GM19240 (cell line): ENCODE data around the gene MBP.
"Not testable (repeated sequence)": the region's sequence is repeated elsewhere in the genome, so short reads cannot be mapped to it uniquely, and the experiment has no call there.

Experiments
- DNase-seq: peaks from one replicate; pipeline ENCODE4 v3.0.0; 2011; ENCODE audit warnings: low spot score; ENCODE audit not compliant: insufficient read length

MBP gene

DNA sequence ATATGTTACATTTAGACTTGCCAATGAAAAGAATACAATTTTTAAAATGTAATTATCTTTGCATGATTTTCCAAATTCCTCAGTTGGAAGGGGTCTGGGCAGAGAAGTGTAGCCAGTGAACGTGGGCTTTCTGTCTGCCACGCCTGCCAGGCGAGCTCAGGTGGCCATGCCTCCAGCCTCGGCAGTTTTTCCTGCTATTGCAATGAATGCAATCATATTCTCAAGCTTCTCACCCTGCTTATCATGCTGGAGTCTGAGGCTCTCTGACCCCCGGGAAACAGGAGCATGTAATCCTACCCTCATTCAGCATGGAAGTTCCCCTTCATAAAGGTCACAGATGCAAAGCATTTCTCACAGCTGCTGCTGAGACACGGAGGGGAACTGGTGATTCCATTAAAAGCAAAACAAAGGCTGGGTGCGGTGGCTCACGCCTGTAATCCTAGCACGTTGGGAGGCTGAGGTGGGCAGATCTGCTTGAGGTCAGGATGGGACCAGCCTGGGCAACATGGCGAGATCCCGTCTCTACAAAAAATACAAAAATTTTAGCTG lies 154.8 kb downstream of the MBP start:
- DNase-seq: no peak

DNA sequence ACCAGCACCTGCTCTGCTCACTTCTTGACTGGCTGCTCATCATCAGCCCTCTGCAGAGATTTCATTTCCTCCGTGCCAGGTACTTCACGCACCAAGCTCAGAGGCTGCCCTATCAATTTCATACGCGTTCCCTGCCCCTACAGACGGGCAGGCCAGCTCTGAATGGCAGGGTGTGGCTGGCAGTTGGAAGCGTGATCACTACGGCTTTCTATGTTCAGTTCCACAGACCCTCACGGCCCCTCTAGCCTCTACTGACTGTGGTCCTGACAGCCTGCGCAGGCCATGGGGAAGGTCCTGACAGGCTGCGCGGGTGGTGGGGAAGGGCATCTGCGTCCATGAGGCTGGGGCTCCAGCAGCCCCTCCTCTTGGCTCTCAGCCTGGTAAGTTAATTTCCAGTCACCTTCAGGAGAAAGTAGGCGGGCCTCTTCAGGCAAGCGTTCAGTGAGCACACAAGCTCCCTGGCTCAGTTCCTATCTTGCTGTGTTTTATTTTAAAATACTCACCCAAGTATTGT lies 155.4 kb downstream of the MBP start:
- DNase-seq: no peak

- DNase-seq: no peak
These were observed 156.9 kb downstream of the MBP start for GRCh38 chr18:76975577-76976110.

DNA sequence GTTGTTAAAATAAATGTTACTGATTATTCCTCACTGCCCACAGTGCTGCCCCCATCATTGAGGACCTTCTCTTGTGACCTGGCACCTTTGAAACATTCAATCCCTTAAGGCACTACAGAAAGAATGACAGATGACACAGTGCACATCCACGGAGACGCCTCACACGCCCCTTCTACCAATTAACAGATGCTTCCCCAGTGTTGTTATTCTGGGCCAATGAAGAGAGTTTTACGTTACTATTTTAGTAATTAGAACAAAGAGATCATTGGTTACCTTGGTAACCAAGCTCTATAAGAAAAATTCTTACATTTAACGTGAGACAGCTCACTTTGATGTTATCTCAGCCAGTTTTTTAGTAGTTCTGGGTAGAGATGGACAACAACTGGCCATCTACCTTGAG lies 158.2 kb downstream of the MBP start:
- no peak for DNase-seq

DNA sequence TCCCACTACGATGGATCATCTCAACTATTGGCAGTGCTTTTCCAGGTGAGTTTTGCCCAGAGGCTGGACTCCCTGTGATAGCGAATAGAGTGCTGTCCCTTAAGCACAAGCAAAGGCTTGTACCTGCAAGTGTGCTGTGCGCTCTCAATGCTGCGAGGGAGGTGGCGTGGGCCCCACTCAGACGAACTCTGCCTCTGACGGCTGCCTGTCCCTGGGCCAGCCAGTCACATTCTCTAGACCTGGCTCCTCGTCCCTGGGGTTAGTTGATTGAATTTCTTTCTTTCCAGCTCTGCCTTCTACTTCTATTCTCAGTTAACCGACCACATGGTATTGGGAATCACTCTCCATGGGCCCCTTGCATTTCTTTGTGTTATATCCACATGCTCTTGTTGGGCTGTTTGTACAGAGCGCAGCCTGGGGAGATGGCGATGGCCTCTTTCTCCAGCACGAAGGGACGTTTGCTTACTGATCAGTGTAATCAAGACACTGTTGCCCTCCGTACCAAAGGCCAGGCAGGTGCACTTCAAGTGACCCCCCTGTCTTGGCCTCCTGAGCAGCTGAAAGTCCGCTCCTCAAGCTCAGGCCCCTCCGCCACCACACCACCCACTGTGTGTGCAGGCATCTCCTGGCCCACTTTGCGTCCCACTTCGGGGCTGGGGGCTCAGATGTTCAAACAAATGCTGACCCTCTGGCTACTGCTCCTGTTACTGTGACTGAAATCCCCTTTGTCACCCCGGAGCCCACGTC lies 158.9 kb downstream of the MBP start:
- DNase-seq: no peak

DNA sequence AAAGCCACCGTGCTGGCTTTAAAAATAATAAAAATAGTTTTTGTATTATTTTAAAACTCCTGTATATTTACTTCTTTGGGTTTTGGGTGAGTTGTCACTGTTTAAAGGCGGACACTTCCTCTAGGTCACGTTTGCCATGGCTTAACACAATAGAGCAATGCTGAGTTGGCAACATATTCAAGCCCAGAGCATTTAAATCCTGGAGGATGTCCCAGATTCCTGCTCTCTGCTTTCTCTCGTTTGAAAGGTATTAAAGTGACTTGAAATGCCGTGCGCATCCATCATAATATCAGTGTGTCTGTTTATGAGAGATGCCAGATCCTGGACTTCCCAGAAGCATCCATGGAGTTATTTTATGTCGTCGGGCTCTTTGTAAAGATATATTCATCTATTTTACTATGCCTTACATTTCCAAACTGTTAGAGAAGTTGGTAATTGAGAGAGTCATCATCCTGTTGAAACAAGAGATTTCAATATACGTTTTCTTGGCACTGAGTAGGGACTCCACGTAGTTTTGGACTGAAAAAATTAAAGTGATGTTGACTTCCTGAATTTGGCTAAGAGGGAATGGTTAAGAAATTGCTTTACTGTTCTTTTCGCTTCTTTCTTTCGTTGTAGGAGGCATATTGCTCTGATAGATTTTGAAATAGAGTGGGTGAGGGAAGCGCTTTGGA lies 159.6 kb downstream of the MBP start:
- no peak for DNase-seq

DNA sequence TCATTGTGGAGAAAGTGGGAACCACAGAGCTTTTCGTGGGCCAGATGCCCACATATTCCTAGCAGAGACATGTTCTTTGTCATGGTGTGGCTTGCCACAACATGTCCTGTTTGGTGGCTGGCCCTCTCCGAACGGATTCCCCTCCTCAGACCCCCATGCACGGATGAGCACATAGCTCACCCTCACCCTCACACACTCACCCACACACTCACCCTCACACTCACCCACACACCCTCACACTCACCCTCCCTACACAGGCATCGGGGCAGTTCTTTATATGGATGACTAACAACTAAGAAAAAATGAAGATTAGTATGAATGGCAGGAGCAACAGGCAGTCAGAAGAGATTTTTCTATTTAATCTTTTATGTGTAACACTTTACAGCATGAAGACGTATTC lies 160.3 kb downstream of the MBP start:
- DNase-seq: no peak

DNA sequence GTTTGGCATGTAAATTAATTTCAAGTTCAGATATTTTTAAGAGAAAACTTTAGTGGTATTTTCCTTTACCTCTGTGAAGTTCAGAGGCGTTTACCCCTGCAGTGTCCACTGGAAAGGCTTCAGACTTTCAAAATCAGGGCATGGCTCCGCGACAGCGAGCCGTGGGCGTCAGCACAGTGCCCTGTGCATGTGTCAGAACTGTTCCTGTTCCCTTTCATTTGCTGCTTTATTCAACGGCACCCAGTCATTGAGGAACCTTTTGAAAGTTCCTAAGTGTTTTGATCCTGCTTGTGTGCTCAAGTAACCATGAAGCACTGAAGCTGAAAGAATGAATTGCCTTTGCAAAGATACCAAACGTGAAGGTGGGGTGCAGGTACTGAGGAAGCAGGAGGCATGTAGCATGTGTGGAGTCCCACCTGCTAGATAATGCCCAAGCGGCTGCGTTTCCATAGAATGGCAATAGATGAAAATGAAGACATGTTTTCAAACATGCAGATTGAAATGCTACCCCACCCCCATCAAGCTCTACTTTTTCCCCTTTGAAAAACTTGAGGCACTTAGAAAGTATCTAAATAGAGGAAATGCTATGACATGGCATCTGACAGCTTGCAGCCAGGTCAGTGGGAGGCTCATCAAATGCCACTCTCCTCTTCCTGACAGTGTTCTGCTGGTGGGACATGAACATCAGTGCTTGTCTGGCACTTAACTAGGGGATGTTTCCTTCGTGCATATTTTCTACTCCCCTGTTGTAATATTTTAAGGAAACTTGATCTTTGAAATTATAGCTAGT lies 161.6 kb downstream of the MBP start:
- DNase-seq: no peak

- no peak for DNase-seq
These were observed 164.7 kb downstream of the MBP start for GRCh38 chr18:76967721-76968472.

DNA sequence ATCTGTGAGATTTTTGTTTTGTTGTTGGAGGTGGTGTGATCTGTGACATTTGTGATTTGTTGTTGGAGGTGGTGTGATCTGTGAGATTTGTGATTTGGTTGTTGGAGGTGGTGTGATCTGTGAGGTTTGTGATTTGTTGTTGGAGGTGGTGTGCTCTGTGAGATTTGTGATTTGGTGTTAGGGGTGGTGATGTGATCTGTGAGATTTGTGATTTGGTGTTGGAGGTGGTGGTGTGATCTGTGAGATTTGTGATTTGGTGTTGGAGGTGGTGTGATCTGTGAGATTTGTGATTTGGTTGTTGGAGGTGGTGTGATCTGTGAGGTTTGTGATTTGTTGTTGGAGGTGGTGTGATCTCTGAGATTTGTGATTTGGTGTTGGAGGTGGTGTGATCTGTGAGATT lies 165.3 kb downstream of the MBP start:
- DNase-seq: not testable (repeated sequence)

DNA sequence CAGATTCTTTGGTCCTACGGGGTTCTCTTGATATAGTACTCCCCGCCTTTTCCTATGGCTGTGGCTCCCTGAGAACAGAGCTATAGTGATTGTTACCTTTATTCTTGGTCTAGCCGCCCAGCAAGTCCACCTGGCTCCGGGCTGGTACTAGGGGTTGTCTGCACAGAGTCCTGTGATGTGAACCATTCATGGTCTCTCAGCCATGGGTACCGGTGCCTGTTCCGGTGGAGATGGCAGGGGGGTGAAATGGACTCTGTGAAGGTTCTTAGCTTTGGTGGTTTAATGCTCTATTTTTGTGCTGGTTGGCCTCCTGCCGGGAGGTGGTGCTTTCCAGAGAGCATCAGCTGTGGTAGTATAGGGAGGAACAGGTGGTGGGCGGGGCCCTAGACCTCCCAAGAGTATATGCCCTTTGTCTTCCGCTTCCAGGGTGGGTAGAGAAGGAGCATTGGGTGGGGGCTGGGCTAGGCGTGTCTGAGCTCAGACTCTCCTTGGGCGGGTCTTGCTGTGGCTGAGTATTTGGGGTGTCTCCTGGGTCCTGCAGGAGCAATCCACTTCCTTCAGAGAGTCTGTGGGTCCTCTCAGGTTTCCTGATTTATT lies 166.9 kb downstream of the MBP start:
- not testable (repeated sequence) for DNase-seq

DNA sequence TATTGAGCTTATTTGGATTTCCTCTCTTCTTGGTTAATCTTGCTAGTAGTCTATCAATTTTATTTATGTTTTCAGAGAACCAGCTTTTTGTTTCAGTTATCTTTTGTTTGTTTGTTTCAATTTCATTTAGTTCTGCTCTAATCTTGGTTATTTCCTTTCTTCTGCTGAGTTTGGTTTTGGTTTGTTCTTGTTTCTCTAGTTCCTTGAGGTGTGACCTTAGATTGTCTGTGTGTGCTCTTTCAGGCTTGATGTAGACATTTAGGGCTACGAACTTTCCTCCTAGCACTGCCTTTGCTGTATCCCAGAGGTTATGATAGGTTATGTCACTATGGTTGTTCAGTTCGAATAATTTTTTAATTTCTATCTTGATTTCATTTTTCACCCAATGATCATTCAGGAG lies 168.6 kb downstream of the MBP start:
- DNase-seq: no peak

DNA sequence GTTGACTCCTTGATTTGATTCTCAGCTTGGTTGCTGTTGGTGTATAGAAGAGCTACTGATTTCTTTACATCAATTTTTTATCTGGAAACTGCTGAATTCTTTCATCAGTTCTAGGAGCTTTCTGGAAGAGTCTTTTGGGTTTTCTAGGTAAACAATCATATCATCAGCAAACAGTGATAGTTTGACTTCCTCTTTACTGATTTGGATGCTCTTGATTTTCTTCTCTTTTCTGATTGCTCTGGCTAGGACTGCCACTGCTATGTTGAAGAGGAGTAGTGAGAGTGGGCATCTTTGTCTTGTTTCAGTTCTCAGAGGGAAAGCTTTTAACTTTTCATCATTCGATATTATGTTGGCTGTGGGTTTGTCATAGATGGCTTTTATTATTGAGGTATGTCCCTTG lies 169.7 kb downstream of the MBP start:
- no peak for DNase-seq

GRCh38 chr18:76960528-76961035 lies 172.0 kb downstream of the MBP start:
- DNase-seq: no peak

DNA sequence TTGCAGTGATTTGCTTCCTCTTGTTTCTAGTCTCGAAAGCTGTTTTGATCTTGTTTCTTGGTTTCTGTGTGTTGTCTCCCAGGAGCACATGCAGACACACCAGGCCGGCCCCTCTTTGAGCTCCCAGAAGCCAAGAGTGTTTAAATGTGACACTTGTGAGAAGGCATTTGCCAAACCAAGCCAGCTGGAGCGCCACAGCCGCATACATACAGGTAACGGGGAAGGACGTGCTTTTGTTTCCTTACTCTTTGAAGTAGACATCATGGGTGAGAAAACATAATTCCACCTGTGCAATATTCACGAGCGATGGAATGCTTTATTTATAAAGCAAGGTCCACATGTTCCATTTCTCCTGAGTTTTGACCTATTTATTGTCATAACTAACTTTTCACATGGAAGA lies 173.0 kb downstream of the MBP start:
- DNase-seq: no peak

DNA sequence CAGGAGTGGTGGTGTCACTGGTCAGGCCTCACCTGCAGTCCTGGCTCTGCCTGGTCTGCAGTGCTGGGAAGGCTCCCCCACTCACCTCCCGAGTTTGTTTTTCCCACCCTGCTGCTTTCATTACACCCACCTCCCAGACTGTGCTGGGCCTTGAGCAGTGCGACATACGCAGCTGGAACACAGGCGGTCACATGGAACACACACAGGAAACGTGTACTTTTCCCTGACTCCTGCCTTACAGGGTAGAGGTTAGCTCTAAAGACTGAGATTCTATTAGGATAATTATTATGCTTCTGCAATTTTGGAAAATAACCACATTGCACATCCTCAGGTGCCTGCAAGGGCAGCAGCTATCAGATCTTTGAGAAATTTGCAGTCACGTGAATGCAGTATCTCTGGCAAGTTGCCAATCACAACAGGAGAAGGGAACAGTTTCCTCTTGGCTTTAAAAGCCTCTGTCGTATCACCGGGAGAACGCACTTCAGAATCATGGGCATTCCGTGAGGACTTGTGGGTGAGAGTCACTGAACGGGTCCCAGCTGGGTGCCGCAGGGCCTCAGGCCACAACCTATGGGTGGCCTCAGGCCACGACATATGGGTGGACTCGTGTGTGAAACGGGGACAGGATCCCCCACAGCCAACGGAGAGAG lies 173.8 kb downstream of the MBP start:
- no peak for DNase-seq

DNA sequence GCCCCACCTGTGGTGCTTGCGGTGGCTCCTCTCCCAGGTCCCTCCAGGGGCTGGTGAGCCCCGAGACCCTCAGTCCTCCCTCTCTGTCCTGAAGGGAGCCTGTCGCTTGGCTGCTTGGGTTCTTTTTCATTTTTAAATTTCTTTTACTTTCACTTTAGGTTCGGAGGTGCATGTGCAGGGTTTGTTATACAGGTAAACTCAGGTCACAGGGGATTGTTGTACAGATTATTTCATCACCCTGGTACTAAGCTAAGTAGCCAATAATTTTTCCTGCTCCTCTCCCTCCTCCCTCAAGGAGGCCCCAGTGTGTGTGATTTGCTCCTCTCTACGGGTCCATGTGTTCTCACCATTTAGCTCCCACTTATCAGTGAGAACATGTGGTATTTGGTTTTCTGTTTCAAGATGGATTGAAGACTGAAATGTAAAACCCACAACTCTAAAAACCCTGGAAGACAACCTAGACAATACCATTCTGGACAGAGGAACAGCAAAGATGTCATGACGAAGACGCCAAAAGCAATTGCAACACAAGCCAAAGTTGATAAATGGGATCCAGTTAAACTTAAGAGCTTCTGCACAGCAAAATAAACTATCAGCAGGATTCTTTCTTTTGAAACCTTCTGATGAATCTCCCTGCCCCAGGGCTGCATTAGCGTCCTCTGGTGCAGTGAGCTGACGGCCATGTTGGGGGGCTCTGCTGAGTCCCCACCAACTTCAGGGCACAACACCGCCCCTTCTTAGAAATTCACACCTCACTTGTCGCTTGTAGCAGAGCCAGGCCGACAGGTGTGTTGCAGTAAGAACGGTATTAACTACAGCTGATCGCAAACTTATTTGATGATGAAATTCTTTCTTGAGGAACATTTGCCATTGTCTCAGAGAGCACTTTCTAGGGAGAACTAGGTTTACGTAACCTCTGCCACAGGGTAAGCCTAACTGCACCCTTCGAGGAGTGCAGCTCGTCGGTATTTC lies 174.9 kb downstream of the MBP start:
- DNase-seq: no peak

DNA sequence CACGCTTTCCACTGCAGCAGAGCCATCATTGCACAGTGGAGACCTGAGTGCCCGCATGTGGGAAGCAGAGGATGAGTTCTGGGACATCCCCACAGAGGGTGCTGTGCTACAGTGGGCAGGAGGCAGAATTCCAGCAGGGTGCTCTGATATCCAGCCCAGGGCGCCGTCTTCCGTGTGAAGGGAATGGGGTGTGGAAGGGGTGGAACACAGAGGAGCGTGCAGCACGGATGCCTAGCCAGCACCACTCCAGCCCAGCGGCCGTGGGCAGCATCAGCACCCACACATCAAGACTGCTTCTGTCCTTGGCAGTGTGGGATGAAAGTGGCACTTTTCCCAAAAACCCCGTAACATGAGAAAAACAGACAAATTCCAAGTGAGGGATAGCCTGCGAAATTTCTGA lies 175.9 kb downstream of the MBP start:
- no peak for DNase-seq
